H4 (cell line): ENCODE measurements around the gene KCTD14. TPM values are rescaled to one million over a fixed set of nuclear protein-coding genes. Genes with fewer than 3 reads are reported as not detected.
A peak's percentile ranks its signal among the peaks of the same experiment; 100 is the strongest.
"Not testable (repeated sequence)": the region's sequence is repeated elsewhere in the genome, so short reads cannot be mapped to it uniquely, and the experiment has no call there.

Experiments used
- DNase-seq: peaks from one replicate; pipeline ENCODE4 v3.0.0-alpha.2; 2015; ENCODE audit warnings: low spot score
- total RNA-seq: library from RNA; depleted of rRNA; stranded (reverse); fragments of >200 nt; shearing (Covaris generic); gene quantifications from 2 replicates; pipeline ENCODE4 v1.2.3, GENCODE V29; 2014

Gene KCTD14
- total RNA-seq, 1 experiment from 2014 or later, result 0.77 TPM

DNA sequence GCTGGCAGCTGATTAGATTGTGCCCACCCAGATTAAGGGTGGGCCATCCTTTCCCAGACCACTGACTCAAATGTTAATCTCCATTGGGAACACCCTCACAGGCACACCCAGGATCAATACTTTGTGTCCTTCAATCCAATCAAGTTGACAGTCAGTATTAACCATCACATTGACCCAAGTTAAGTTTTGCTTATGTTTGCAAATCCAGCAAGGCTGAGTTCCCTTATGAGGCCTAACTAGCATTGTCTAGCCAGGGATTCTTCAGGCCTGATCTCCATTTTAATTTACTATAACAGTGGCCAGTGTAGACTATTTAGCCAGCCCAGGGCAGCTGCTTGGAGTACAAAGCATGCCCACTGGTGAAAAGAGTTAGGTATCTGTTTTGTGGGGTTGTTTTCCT is 2.3 kb upstream of the KCTD14 start:
- DNase-seq, result no peak

DNA sequence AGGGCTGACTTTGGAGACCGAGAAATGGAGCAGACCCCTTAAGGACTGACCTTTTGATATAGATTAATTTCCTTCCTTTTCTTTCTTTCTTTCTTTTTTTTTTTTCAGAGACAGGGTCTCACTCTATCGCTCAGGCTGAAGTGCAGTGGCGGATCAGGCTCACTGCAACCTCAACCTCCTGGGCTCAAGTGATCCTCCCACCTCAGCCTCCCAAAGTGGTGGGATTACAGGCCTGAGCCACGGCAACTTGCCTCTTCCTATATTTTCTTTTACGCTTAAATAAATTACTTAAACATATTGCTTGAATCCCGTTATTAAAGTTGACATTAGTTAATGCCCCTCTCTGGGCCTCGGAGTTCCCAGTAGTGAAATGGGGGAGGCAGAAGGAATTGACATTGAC is 350 bp upstream of the KCTD14 start:
- DNase-seq, result no peak

DNA sequence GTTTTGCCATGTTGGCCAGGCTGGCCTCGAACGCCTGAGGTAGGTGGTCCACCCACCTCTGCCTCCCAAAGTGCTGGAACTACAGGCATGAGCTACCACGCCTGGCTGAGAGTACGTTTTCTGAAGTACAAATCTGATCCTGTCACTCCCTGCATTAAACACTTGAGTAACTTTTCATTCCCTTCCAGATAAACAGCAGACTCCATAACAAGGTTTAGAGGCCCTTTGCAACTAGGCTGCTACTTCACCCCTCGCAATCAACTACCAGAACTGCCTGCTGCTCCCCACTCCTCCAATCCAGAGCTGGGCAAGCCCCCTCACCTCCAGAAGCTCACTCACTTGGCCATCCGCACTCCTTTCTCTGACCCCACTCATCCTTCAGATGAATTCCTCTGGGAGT is 1.5 kb downstream of the KCTD14 start:
- no peak for DNase-seq

DNA sequence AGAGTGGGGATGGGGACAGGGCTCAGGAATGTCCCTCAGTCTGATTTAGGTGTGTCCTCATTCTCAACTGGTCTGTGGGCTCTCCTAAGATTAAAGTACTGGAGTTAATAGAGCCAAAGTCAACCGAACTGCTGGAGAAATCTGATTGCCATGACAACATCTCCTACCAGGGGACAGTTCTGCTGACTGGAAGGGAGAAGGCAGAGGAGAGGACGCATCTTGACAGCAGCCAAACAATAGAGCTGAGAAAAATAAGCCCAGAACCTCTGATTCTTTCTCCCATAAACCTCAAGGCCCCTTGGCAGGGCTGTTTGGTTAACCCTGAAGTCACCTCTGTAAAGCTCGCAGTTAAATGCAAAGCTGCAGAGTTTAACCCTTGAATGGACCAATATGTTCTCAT is 2.8 kb downstream of the KCTD14 start:
- DNase-seq, result no peak

DNA sequence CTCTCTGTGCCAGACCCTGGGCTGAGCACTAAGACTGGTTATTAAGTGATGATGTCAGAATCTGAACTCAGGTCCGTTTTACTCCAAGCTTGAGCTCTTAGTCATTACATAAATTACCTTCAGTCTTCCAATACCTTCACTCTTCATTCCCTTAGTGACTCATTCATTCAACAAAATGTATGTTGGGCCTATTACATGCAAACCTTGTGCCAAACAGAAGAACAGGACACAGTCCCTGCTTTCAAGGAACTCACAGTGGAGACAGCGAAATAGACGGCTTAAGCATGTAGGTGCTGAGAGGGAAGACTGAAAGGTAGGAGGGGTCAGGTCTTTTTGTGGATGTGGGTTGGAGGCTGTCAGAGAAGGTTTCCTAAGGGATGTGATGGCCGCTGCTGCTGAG is 3.3 kb downstream of the KCTD14 start:
- no peak for DNase-seq

DNA sequence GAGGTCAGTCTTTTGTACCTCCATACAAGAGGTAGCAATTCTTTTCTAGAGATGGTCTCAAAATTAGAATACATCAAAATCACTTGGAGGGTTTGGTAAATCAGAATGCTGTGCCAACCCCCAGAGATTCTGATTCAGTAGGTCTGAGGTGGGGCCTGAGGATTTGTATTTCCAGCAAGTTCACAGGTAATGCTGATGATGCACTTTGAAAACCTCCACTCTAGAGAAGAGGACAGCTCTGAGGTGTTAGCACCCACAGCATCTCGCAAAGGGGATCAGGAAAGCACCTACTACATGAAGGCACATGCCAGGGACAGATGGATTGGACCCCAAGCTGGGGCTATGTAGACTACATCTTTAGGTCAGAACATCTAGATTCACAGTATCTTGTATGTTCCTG is 7.2 kb downstream of the KCTD14 start:
- DNase-seq, result no peak

DNA sequence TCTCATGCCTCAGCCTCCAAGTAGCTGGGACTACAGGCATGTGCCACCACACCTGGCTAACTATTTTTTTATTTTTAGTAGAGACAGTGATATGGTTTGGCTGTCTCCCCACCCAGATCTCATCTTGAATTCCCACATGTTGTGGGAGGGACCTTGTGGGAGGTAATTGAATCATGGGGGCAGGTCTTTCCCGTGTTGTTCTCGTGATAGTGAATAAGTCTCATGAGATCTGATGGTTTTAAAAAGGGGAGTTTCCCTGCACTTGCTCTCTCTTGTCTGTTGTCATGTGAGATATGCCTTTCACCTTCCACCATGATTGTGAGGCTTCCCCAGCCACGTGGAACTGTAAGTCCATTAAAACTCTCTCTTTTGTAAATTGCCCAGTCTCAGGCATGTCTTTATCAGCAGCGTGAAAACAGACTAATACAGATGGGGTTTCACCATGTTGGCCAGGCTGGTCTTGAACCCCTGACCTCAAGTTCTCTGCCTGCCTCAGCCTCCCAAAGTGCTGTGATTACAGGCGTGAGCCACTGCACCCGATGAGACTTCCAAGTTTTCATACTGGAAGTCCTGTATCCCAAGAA is 8.0 kb downstream of the KCTD14 start:
- DNase-seq, result not testable (repeated sequence)

DNA sequence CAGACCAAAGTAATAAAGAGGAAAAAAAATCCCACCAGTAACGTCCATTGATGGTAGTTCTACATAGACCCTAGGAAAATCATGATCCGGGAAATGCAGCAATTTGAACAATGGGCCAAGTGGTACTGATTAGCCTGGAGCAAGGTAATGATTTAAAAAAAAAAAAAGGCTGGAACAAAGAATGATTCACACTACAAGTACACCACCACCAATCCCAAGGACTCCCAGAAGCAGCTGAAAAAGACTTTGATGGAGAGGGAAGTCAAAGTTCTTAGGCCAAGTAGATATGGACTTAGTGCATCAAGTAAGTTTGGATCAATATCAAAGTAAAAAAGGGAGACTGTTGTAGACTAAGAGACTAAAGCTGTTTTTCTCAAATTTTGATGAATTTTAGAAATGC is 11.8 kb downstream of the KCTD14 start:
- no peak for DNase-seq

DNA sequence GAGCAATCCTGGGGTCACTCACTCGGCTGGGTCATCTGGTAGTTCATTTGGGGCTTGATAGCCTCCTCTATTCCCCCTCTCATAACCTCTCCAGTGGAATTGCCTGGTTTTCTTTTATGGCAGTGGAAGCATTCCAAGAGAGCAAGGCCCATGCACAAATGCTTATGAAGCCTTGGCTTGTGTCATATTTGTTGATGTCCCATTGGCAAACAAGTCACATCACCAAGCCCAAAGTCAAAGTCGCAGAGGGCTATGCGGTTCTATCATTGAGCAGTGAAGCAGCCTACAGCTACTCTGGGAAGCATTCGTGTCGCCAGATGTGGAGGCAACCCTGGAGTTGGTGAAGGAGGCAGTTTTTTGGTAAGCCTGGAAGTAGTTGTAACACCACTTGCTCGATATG is 12.3 kb downstream of the KCTD14 start:
- DNase-seq, result no peak

DNA sequence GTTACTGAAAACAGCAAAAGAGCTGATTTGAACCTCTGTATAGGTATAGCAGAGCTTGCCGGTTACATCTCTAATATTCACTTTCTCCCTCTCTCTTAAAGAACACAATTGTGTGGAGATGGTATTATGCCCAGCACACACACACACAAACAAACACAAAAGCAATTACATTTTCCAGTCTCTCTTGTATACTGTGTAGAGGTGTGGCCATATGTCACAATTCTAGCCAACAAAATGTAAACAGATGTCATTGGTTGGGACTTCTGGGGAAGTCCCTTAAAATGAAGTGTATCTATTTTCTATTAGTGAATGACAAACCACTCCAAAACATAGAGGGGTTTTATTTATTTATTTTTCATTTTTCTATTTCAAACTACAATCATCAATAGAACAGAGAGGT is 12.8 kb downstream of the KCTD14 start:
- DNase-seq, result no peak

DNA sequence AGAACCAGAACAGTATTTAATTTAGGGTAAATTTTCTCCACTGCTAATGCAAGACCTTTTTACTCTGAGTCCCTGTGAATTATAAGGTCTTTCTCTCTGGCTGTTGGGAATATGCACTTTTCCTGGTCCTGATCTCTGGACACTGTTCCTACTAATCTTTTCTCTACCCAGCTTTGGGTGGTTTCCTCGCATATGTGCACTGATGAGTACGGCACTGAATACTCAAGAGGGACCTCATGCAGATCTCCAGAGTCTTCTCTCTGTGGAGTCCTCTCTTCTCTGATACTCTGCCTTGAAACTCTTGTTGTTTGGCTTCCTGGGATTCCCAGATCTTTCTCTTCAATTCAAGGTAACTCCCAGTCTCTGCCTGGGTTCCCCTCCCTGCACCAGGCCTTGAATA is 14.0 kb downstream of the KCTD14 start:
- DNase-seq, result no peak

DNA sequence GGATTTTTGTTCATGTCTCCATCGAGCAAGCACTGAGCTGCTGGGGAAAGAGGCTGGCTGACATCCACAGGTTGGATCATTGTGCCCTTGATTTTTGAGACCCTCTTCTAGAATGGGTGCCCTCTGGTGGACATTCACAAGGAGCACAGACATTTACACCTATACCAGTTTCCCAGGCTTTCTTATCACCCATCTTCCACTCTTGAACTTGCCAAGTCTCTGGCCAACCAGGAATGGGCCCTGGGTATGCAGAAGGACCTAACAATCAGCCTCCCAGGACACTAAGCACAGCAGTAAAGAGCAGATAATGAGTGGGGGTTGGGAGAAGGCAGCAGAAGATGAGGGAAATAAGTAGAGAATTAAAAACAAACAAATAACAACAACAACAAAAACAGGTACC is 22.9 kb downstream of the KCTD14 start:
- peak; percentile 67 for DNase-seq

DNA sequence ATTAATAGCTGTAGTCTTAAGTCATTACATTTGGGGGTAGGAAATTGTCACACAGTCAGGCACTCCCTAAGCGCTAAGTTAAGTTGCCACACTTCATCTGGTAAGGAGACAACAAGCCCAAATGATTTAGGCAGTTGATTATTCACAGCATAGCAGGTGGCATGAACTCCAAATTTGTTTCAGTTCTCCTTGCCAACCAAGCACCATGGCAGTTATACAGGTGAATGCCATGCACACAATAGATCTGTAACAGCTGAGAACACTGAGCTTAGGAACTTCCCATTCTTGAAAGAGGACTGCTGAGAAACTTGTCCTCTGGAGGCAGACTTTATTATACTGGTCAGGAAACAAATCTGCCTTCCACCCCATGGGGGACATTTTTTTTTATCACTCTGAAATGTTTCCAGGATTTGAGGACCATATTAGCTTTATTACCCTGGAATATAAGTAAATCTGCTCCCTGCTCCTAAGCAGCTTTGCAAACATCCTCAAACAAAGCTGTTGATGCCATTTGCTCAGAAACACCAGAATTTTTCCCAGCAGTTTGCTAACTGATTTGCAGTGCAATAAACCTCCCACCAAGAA is 23.5 kb downstream of the KCTD14 start:
- no peak for DNase-seq

DNA sequence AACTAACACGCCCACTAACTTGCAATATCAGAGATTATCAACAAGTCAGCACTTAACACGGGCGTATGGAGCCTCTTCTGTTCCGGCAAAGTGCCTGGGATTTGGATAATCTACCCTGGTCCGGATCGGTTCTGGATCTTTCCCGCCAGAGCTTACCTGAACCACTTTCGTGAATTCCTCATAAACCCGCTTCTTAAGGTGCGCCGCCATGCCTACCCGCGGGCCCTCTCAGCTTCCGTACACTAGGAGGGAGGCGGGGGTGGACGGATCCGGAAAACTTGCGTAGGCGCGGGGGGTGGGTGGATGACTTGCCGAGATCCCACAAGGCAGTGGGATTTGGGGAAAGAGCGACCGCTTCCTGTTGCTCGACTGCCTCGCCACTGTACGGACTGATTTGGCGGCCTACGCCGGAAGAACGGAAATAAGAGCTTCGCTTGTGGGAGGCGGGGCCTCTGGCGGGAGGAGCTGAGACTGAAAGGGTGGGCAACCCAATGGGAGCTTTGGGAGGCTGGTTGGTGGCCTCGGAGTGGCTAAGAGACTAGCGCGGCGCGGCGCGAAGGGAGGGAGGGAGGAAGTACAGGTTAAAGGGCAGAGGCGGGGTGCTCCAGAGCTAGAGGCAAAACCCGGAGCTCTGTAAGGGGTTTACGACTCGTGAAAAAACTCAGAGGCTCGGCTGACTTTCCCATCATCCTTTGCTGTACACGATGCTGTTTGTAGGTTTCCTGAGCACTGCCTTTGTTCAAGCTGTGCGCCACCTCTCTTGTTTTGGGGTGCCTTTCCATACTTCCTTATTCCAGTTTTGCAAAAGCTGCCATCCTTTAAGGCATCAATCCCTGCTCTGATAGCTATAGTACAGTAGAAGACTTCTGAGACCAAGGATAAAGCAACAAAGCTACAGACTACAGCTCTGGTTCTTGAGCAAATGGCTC is 28.4 kb downstream of the KCTD14 start, which contains the start of gene INTS4:
Gene INTS4, minus strand, starts transcription at position 235 of the 929 bp plus-strand sequence. Its CDS starts 25 bp downstream, at position 210.
- DNase-seq, result peak; percentile 99

DNA sequence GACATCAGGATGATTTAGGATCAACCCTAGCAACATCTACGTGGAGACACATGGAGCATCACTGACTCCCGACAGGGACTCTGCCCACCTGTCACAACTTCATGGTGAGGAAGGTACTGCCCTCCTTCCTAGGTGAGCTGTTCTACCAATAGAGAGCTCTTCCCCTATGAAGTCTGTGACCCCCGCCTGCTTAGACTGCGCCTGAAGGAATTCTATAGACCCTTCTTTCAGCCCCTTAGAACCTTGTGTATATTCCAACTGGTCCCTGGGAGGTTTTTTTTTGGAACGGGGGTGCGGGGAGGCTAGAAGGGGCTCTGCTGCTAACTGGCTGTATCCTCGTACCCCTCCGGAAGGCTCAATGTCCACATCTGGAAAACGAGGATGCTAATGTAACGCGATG is 29.2 kb downstream of the KCTD14 start:
- no peak for DNase-seq

DNA sequence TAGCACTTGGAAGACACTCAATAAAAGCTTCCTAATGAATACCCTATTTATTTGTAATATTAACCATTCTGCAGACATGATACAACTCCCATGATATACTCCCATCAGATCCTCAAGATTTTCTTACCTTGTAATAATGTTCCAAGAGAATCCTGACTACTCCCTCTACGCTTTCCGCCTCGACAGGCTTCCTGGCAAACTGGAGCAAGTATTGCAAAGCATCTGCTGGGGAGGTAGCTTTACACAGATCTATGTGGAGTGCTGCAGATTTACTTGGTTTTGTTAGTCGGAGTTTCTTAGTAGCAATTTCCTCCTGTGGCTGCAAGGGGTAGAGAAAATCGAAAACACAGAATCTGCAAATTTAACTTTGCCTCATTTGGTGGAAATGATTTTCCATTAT is 32.1 kb downstream of the KCTD14 start:
- no peak for DNase-seq

DNA sequence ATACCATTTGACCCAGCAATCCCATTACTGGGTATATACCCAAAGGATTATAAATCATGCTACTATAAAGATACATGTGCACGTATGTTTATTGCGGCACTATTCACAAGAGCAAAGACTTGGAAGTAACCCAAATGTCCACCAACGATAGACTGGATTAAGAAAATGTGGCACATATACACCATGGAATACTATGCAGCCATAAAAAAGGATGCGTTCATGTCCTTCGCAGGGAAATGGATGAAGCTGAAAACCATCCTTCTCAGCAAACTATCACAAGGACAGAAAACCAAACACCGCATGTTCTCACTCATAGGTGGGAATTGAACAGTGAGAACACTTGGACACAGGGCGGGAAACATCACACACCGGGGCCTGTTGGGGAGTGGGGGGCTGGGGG is 36.6 kb downstream of the KCTD14 start:
- not testable (repeated sequence) for DNase-seq

DNA sequence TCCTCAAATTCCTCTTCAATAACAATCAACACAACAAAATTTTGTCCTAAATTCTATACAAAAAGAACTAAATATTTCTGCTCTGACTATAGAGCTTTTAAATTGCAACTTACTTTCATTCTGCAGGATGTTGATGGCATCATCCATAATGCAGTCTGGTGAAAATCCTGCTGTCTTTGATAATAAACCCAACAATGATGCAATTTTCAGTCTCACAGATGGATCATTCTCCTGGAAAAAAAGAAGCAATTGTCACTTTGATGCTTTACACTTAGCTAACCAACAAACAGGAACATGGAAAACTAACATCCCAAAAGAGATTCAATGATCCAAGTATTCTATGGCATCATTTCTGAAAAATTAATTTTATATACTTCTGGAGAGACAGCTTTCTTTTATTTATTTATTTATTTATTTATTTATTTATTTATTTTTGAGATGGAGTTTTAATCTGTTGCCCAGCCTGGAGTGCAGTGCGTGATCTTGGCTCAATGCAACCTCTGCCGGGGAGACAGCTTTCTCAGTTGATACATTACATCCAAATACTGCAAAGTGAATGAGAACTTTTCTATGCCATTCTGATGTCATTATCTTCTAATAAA is 41.6 kb downstream of the KCTD14 start:
- DNase-seq, result no peak

DNA sequence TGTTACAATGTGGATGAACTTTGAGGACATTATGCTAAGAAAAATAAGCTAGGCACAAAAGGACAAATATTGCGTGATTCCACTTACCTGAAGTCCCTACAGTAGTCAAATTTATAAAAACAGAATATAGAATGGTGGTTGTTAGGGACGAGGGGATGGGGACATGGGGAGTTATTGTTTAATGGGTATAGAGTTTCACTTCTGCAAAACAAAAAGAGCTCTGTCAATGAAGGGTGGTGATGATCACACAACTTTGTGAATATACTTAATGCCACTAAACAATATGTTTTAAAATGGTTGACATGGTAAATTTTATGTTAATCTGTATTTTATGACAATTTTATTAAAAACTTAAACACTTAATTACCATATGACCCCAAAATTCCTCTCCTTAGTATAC is 54.7 kb downstream of the KCTD14 start:
- DNase-seq, result no peak

DNA sequence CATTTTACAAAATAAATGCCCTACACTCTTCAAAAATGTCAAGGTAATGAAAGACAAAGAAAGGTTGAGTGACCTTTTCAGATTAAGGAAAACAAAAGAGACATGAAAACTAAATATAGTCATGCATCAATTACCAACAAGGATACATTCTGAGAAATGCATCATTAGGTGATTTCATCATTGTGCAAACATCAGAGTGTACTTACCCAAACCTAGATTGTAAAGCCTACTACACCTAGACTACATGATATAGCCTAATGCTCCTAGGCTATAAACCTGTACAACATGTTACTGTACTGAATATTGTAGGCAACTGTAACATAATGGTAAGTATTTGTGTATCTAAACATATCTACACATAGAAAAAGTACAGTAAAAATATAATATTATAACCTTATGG is 55.3 kb downstream of the KCTD14 start:
- DNase-seq, result no peak

DNA sequence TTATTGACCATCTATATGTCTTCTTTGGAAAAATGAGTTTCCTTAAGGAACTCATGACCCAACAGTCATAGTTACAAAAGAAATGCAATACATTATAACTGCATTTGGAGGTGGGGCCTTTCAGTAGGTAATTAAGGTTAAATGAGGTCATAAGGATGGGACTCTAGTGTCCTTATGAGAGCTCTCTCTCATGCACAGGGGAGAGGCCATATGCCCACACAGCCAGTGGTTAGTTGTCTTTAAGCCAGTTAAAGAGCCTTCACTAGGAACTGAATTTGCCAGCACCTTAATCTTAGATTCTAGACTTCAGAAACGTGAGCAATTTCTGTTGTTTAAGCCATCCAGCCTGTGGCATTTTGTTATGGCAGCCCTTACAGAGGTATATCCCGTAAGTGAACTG is 56.0 kb downstream of the KCTD14 start:
- DNase-seq, result no peak

DNA sequence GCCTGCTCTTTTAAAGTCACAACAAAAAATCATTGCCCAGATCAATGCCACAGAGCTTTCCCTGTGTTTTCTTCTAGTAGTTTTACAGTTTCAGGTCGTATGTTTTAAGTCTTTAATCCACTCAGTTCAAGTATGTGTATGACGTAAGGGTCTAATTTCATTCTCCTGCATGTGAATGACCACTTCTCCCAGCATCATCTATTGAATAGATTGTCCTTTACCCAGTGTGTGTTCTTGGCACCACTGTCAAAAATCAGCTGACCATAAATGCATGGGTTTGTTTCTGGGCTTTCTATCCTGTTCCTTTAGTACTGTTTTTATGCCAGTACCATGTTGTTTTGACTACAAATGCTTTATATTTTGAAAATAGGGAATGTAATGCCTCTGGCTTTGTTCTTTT is 56.7 kb downstream of the KCTD14 start:
- no peak for DNase-seq
